Measurements from ENCODE around the gene MON1A.

GRCh38 chr3:49886922-49887265 is 42.7 kb downstream of the MON1A start:
- TF ChIP-seq POLR2A (IDR thresholded peaks at IDR 0.05) (no peak), CTCF (IDR thresholded peaks at IDR 0.05) (no peak)
